ENCODE measurements around the gene WNT3A.

WNT3A gene

GRCh38 chr1:228021355-228022030 lies 14.7 kb downstream of the WNT3A start:
- DNase-seq (ENCODE audit: low read depth, low spot score): no peak

GRCh38 chr1:228022571-228023293 lies 15.9 kb downstream of the WNT3A start:
- no peak for DNase-seq (ENCODE audit: low read depth, low spot score)
- H3K4me3 ChIP-seq (ENCODE audit: low read length): no peak overlapping the region

More at GRCh38 chr1:228021355-228022030, 14.7 kb downstream of the WNT3A start:
- no peak overlapping the region for H3K4me3 ChIP-seq (ENCODE audit: low read length)

GRCh38 chr1:228023294-228023639 lies 16.5 kb downstream of the WNT3A start:
- H3K4me3 ChIP-seq (ENCODE audit: low read length): no peak overlapping the region
- DNase-seq (ENCODE audit: low read depth, low spot score): no peak

- no peak for DNase-seq (ENCODE audit: low read depth, low spot score)
- no peak overlapping the region for H3K4me3 ChIP-seq (ENCODE audit: low read length)
Measured at GRCh38 chr1:228029281-228029680, 22.5 kb downstream of the WNT3A start.

GRCh38 chr1:228030451-228031201 lies 23.8 kb downstream of the WNT3A start:
- no peak for DNase-seq (ENCODE audit: low read depth, low spot score)
- no peak overlapping the region for H3K4me3 ChIP-seq (ENCODE audit: low read length)

GRCh38 chr1:228031276-228031995 lies 24.6 kb downstream of the WNT3A start:
- DNase-seq (ENCODE audit: low read depth, low spot score): no peak
- no peak overlapping the region for H3K4me3 ChIP-seq (ENCODE audit: low read length)

GRCh38 chr1:228032041-228032440 lies 25.2 kb downstream of the WNT3A start:
- DNase-seq (ENCODE audit: low read depth, low spot score): no peak
- no peak overlapping the region for H3K4me3 ChIP-seq (ENCODE audit: low read length)

- DNase-seq (ENCODE audit: low read depth, low spot score): no peak
Measured at GRCh38 chr1:228033376-228033775, 26.6 kb downstream of the WNT3A start.

GRCh38 chr1:228034954-228035837 lies 28.4 kb downstream of the WNT3A start:
- no peak overlapping the region for H3K4me3 ChIP-seq (ENCODE audit: low read length)
- no peak for DNase-seq (ENCODE audit: low read depth, low spot score)

More at GRCh38 chr1:228033376-228033775, 26.6 kb downstream of the WNT3A start:
- H3K4me3 ChIP-seq (ENCODE audit: low read length): no peak overlapping the region

- H3K4me3 ChIP-seq (ENCODE audit: low read length): no peak overlapping the region
- DNase-seq (ENCODE audit: low read depth, low spot score): no peak
Measured at GRCh38 chr1:228035844-228036243, 29.0 kb downstream of the WNT3A start.

GRCh38 chr1:228036701-228037231 lies 30.0 kb downstream of the WNT3A start:
- no peak for DNase-seq (ENCODE audit: low read depth, low spot score)
- H3K4me3 ChIP-seq (ENCODE audit: low read length): no peak overlapping the region

- no peak overlapping the region for H3K4me3 ChIP-seq (ENCODE audit: low read length)
Measured at GRCh38 chr1:228037401-228038386, 30.9 kb downstream of the WNT3A start.

GRCh38 chr1:228038387-228039005 lies 31.7 kb downstream of the WNT3A start:
- no peak for DNase-seq (ENCODE audit: low read depth, low spot score)
- no peak overlapping the region for H3K4me3 ChIP-seq (ENCODE audit: low read length)

More at GRCh38 chr1:228037401-228038386, 30.9 kb downstream of the WNT3A start:
- DNase-seq (ENCODE audit: low read depth, low spot score): no peak

- H3K4me3 ChIP-seq (ENCODE audit: low read length): no peak overlapping the region
- no peak for DNase-seq (ENCODE audit: low read depth, low spot score)
Measured at GRCh38 chr1:228039006-228039903, 32.5 kb downstream of the WNT3A start.

- no peak overlapping the region for H3K4me3 ChIP-seq (ENCODE audit: low read length)
- no peak for DNase-seq (ENCODE audit: low read depth, low spot score)
Measured at GRCh38 chr1:228039986-228040385, 33.2 kb downstream of the WNT3A start.

GRCh38 chr1:228041316-228041715 lies 34.5 kb downstream of the WNT3A start:
- no peak overlapping the region for H3K4me3 ChIP-seq (ENCODE audit: low read length)
- no peak for DNase-seq (ENCODE audit: low read depth, low spot score)
